Keratinocyte (primary cell): Measurements from ENCODE around the gene ATL2. TPM values are rescaled to one million over a fixed set of nuclear protein-coding genes. Genes with fewer than 3 reads are reported as not detected.

Experiments used
- DNase-seq: peaks from one replicate; pipeline ENCODE4 v3.0.0-alpha.2; 2011; ENCODE audit warnings: low read depth, missing footprints, low spot score
- FAIRE-seq: peaks from 2 replicates; lab custom pipeline; 2011; peaks lifted over from hg19 to GRCh38; lab: Jason Lieb, UNC
- H2AFZ ChIP-seq: 2 replicates; pipeline ENCODE4 v1.6.0; 2012; ENCODE audit warnings: low read length, control low read depth, inconsistent platforms; ENCODE audit not compliant: control insufficient read depth
- H3K27ac ChIP-seq: 2 replicates; pipeline ENCODE4 v1.5.1; 2011; ENCODE audit warnings: low read length; ENCODE audit not compliant: control insufficient read depth, insufficient read depth
- H3K27me3 ChIP-seq: 3 replicates; pipeline ENCODE4 v1.6.0; 2011; ENCODE audit warnings: low read length; ENCODE audit not compliant: control insufficient read depth, insufficient read depth; ENCODE audit errors: extremely low read depth
- H3K36me3 ChIP-seq, 2 experiments: 2 replicates in 1 of 2; 3 replicates in 1 of 2; pipeline ENCODE4 v1.5.1; 2011; ENCODE audit warnings: low read length in 2 of 2, mild to moderate bottlenecking in 1 of 2; ENCODE audit not compliant: control insufficient read depth in 2 of 2, insufficient read depth in 2 of 2; ENCODE audit errors: extremely low read depth in 1 of 2
- H3K4me1 ChIP-seq: 3 replicates; pipeline ENCODE4 v1.5.1; 2011; ENCODE audit warnings: low read length; ENCODE audit not compliant: control insufficient read depth, insufficient read depth; ENCODE audit errors: extremely low read depth
- H3K4me2 ChIP-seq: 3 replicates; pipeline ENCODE4 v1.6.0; 2011; ENCODE audit warnings: low read depth, low read length; ENCODE audit not compliant: control insufficient read depth, insufficient read depth; ENCODE audit errors: extremely low read depth
- H3K4me3 ChIP-seq, 3 experiments: fragments of 200-600 bp in 1 of 3; sonication (generic) in 1 of 3; 2 replicates in 2 of 3; 3 replicates in 1 of 3; pipeline ENCODE4 v1.5.1; 2011 to 2016; ENCODE audit warnings: low read length in 3 of 3, mild to moderate bottlenecking in 3 of 3, control low read depth in 2 of 3, inconsistent platforms in 1 of 3, low read depth in 1 of 3, mixed read lengths in 1 of 3, mixed run types in 1 of 3, moderate library complexity in 1 of 3; ENCODE audit not compliant: control insufficient read depth in 2 of 3, insufficient read depth in 2 of 3; ENCODE audit errors: extremely low read depth in 1 of 3
- H3K79me2 ChIP-seq: 2 replicates; pipeline ENCODE4 v1.6.0; 2012; ENCODE audit warnings: low read length; ENCODE audit not compliant: control insufficient read depth, insufficient read depth
- H3K9ac ChIP-seq: 3 replicates; pipeline ENCODE4 v1.6.0; 2011; ENCODE audit warnings: low read length; ENCODE audit not compliant: control insufficient read depth, insufficient read depth; ENCODE audit errors: extremely low read depth
- H3K9me1 ChIP-seq: 3 replicates; pipeline ENCODE4 v1.6.0; 2011; ENCODE audit warnings: low read length; ENCODE audit not compliant: control insufficient read depth, insufficient read depth; ENCODE audit errors: extremely low read depth
- H3K9me3 ChIP-seq: 2 replicates; pipeline ENCODE4 v1.5.1; 2012; ENCODE audit warnings: low read depth, low read length; ENCODE audit not compliant: control insufficient read depth
- H4K20me1 ChIP-seq: 3 replicates; pipeline ENCODE4 v1.6.0; 2011; ENCODE audit warnings: low read length; ENCODE audit not compliant: control insufficient read depth, insufficient read depth; ENCODE audit errors: extremely low read depth
- CTCF ChIP-seq, 3 experiments: IDR thresholded peaks in 1 of 3; conservative IDR thresholded peaks in 1 of 3; optimal IDR thresholded peaks in 1 of 3; 2 replicates in 2 of 3; 3 replicates in 1 of 3; pipeline versions ENCODE3 to v1.5.1; 2011; ENCODE audit warnings: low read length in 3 of 3, mild to moderate bottlenecking in 3 of 3, moderate library complexity in 2 of 3, control low read depth in 1 of 3, inconsistent platforms in 1 of 3; ENCODE audit not compliant: insufficient read depth in 2 of 3; ENCODE audit errors: extremely low read depth in 1 of 3
- EZH2 ChIP-seq: IDR thresholded peaks from one replicate; pipeline ENCODE4 v1.6.1; 2012; ENCODE audit warnings: inconsistent platforms, mild to moderate bottlenecking, low read length, moderate library complexity
- dilution Hi-C: fragments of 300-500 bp; cut with MboI; formaldehyde crosslinking; loops from one replicate; pipeline ENCODE4 v1.7.0; 2020; ENCODE audit warnings: low sequenced_read_pairs; ENCODE audit not compliant: extremely low pct_ligation_motif_present
- polyA plus RNA-seq, 5 experiments: library from polyadenylated mRNA; depleted of rRNA in 3 of 5; stranded (reverse) in 3 of 5; stranded (forward) in 1 of 5; unstranded in 1 of 5; fragments of >200 nt; gene quantifications; 1 replicate in 1 of 5; 2 replicates in 3 of 5; 3 replicates in 1 of 5; pipeline versions ENCODE4 v1.2.1 to v1.2.3, GENCODE V29; 2011 to 2012; ENCODE audit warnings: missing spikeins in 2 of 5, low read depth in 1 of 5, low replicate concordance in 1 of 5

ATL2 gene
- polyA plus RNA-seq, 1 donor (not counting 4 experiments of a cell fraction or from before 2014, with no cell fraction given) = 83.2 TPM

- dilution Hi-C loops = no loop called here
- H3K27ac ChIP-seq = no peak overlapping the region
- TF ChIP-seq CTCF (optimal IDR thresholded peaks at IDR 0.05 in 1 of 3, IDR thresholded peaks at IDR 0.05 in 1 of 3, conservative IDR thresholded peaks at IDR 0.05 in 1 of 3; ENCODE audit: extremely low read depth in 1 of 3, insufficient read depth in 2 of 3, low read length in 3 of 3) (no peak), EZH2 (no peak)
Observed at GRCh38 chr2:38386821-38387220, 9.7 kb upstream of the ATL2 start.

GRCh38 chr2:38386377-38386776 is 9.3 kb upstream of the ATL2 start:
- Histone ChIP-seq H3K9me3 (no peaks in the 10 kb centered on the region), H3K27me3 (no peaks in the 10 kb centered on the region), H3K4me1 (peaks cover 5% of the 10 kb centered on the region), H3K4me2 (no peak overlapping the region), H3K4me3 (no peak overlapping the region), H3K9ac (no peak overlapping the region), H3K79me2 (no peaks in the 10 kb centered on the region), H3K36me3 (no peaks in the 10 kb centered on the region), H4K20me1 (no peaks in the 10 kb centered on the region), H3K27ac (no peak overlapping the region), H3K9me1 (no peaks in the 10 kb centered on the region), H2AFZ (no peak overlapping the region)
- DNase-seq = no peak
- FAIRE-seq = peak; percentile 52
- TF ChIP-seq CTCF (optimal IDR thresholded peaks at IDR 0.05 in 1 of 3, IDR thresholded peaks at IDR 0.05 in 1 of 3, conservative IDR thresholded peaks at IDR 0.05 in 1 of 3; ENCODE audit: extremely low read depth in 1 of 3, insufficient read depth in 2 of 3, low read length in 3 of 3) = no peak
- no peak for TF ChIP-seq EZH2
- dilution Hi-C loops = no loop called here

More at GRCh38 chr2:38386821-38387220, 9.7 kb upstream of the ATL2 start:
- Histone ChIP-seq H4K20me1 (no peaks in the 10 kb centered on the region), H3K4me3 (no peak overlapping the region), H3K79me2 (no peaks in the 10 kb centered on the region), H3K9ac (no peak overlapping the region), H3K4me2 (no peak overlapping the region), H3K9me1 (no peaks in the 10 kb centered on the region), H3K27me3 (no peaks in the 10 kb centered on the region), H3K36me3 (no peaks in the 10 kb centered on the region), H2AFZ (no peak overlapping the region), H3K4me1 (peaks cover under 1% of the 10 kb centered on the region), H3K9me3 (no peaks in the 10 kb centered on the region)
- FAIRE-seq = no peak
- DNase-seq = no peak
